Measurements from ENCODE around the gene CACNA2D1.

CACNA2D1 gene

GRCh38 chr7:82428186-82428961, 15.2 kb downstream of the CACNA2D1 start:
- in situ Hi-C loops (cut with MboI; ENCODE audit: low sequenced_read_pairs, unreplicated experiment) = no loop called here
- TF ChIP-seq, protein P1, sequence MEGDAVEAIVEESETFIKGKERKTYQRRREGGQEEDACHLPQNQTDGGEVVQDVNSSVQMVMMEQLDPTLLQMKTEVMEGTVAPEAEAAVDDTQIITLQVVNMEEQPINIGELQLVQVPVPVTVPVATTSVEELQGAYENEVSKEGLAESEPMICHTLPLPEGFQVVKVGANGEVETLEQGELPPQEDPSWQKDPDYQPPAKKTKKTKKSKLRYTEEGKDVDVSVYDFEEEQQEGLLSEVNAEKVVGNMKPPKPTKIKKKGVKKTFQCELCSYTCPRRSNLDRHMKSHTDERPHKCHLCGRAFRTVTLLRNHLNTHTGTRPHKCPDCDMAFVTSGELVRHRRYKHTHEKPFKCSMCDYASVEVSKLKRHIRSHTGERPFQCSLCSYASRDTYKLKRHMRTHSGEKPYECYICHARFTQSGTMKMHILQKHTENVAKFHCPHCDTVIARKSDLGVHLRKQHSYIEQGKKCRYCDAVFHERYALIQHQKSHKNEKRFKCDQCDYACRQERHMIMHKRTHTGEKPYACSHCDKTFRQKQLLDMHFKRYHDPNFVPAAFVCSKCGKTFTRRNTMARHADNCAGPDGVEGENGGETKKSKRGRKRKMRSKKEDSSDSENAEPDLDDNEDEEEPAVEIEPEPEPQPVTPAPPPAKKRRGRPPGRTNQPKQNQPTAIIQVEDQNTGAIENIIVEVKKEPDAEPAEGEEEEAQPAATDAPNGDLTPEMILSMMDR (IDR thresholded peaks at IDR 0.05; ENCODE audit: borderline replicate concordance, control extremely low read depth, extremely low read depth, insufficient read depth, missing control alignments) = no peak
- no peak for DNase-seq (ENCODE audit: low spot score)

DNA sequence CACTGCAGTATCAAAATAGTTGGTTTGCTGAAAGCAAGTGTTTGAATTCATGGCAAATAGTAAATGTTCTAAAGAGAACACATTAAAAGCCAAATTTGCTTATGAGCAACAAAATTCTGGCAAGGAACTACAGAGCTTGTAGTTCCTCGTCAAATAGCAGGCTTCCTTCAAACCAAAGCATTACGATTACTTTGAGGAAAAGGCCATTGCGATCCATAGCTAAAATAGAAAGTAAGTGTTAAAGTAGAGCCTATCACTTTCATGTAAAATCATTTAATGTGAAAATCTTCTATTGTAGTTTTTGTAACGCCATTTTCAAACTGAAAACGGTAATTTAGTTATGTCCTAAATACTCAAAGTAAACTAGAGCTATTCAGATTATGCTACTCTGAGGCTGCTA, 20.1 kb downstream of the CACNA2D1 start:
- TF ChIP-seq, protein P1 (IDR thresholded peaks at IDR 0.05; ENCODE audit: borderline replicate concordance, control extremely low read depth, extremely low read depth, insufficient read depth, missing control alignments) = no peak
- no peak for DNase-seq (ENCODE audit: low spot score)
- in situ Hi-C loops (cut with MboI; ENCODE audit: low sequenced_read_pairs, unreplicated experiment) = no loop called here

DNA sequence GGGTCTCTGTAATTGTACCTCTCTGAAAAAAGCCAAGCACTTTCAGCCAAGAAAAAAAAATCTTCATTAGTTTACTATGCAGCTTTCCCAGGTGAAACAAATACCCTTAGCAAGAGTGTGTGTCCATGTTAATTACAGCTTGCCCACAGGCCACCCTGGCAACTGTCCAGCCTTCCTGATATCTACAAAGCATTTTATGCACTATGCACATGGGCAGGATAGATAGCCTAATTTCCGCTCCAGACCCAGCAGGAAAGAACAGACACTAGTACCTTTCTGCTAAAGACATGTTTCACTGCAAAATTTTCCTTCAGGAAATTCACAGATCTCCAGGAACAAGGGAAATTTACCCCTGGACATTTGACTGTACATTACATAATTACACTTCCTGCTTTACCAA, 24.4 kb downstream of the CACNA2D1 start:
- TF ChIP-seq, protein P1 (IDR thresholded peaks at IDR 0.05; ENCODE audit: borderline replicate concordance, control extremely low read depth, extremely low read depth, insufficient read depth, missing control alignments) = no peak
- DNase-seq (ENCODE audit: low spot score) = no peak
- in situ Hi-C loops (cut with MboI; ENCODE audit: low sequenced_read_pairs, unreplicated experiment) = no loop called here

DNA sequence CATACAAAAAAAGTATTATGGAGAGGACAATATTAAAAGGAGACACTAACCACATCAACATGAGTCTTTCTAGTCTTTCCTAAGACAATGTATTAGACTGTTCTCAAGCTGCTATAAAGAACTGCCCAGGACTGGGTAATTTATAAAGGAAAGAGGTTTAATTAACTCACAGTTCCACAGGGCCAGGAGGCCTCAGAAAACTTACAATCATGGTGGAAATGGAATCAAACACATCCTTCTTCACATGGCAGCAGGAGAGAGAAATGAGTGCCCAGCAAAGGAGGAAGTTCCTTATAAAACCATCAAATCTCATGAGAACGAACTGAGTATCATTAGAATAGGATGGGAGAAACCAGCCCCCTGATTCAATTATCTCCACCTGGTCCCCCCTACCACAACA, 25.7 kb downstream of the CACNA2D1 start:
- no peak for DNase-seq (ENCODE audit: low spot score)
- TF ChIP-seq, protein P1 (IDR thresholded peaks at IDR 0.05; ENCODE audit: borderline replicate concordance, control extremely low read depth, extremely low read depth, insufficient read depth, missing control alignments) = no peak
- in situ Hi-C loops (cut with MboI; ENCODE audit: low sequenced_read_pairs, unreplicated experiment) = no loop called here

DNA sequence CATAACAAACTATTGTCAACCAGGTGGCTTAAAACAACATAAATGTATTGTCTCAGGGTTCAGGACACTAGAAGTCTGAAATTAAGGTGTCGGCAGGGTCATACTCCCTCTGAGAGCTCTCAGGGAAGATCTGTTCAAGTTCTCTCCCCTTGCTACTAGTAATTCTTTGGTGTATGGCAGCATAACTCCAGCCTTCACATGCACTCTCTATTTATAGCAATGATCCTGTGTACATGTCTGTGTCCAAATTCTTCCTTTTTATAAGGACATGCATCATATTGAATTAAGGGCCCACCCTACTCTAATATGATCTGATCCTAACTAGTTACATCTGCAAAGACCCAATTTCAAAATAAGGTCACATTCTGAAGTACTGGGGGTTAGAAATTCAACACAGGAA, 27.2 kb downstream of the CACNA2D1 start:
- in situ Hi-C loops (cut with MboI; ENCODE audit: low sequenced_read_pairs, unreplicated experiment) = no loop called here
- no peak for DNase-seq (ENCODE audit: low spot score)
- TF ChIP-seq, protein P1 (IDR thresholded peaks at IDR 0.05; ENCODE audit: borderline replicate concordance, control extremely low read depth, extremely low read depth, insufficient read depth, missing control alignments) = no peak

GRCh38 chr7:82414389-82414788, 29.2 kb downstream of the CACNA2D1 start:
- in situ Hi-C loops (cut with MboI; ENCODE audit: low sequenced_read_pairs, unreplicated experiment) = no loop called here
- TF ChIP-seq, protein P1 (IDR thresholded peaks at IDR 0.05; ENCODE audit: borderline replicate concordance, control extremely low read depth, extremely low read depth, insufficient read depth, missing control alignments) = no peak
- DNase-seq (ENCODE audit: low spot score) = no peak

Measured in GM13976 (cell line).